K562 (cell line): ENCODE data around the gene PPARD. TPM values are rescaled to one million over a fixed set of nuclear protein-coding genes. Genes with fewer than 3 reads are reported as not detected.
A peak's percentile ranks its signal among the peaks of the same experiment; 100 is the strongest.

ENCODE experiments used
- BRCA1 ChIP-seq, 2 experiments: fragments of 450-650 bp in 1 of 2; sonication (generic) in 1 of 2; formaldehyde crosslinking in 1 of 2; IDR thresholded peaks; 2 replicates each; pipeline versions ENCODE4 v1.5.0 to v1.6.1; 2017 to 2020; ENCODE audit warnings: mild to moderate bottlenecking in 1 of 2, missing genetic modification reagents in 1 of 2
- MAZ ChIP-seq, 2 experiments: fragments of 450-650 bp in 1 of 2; sonication (generic) in 1 of 2; formaldehyde crosslinking; IDR thresholded peaks in 1 of 2; conservative IDR thresholded peaks in 1 of 2; 2 replicates each; pipeline versions ENCODE4 v1.4.0 to v1.5.0; 2020; ENCODE audit warnings: mild to moderate bottlenecking in 1 of 2, missing genetic modification reagents in 1 of 2
- REST ChIP-seq, 2 experiments: fragments of 450-650 bp; formaldehyde crosslinking in 1 of 2; IDR thresholded peaks; 2 replicates each; pipeline versions ENCODE4 v1.4.0 to v1.6.1; 2014 to 2020; ENCODE audit warnings: mild to moderate bottlenecking in 2 of 2, borderline replicate concordance in 1 of 2, low read depth in 1 of 2
- SIN3B ChIP-seq: fragments of 450-650 bp; IDR thresholded peaks from 2 replicates; pipeline ENCODE4 v1.6.1; 2017; ENCODE audit warnings: low read depth, mild to moderate bottlenecking, moderate library complexity
- TFAP4 ChIP-seq: sonication (generic); formaldehyde crosslinking; IDR thresholded peaks from 2 replicates; pipeline ENCODE4 v1.8.0; 2022; ENCODE audit warnings: missing genetic modification reagents, mild to moderate bottlenecking, moderate library complexity, borderline replicate concordance
- ZNF318 ChIP-seq, 2 experiments: fragments of 450-650 bp; IDR thresholded peaks; 2 replicates each; pipeline ENCODE4 v1.6.1; 2016; ENCODE audit warnings: mild to moderate bottlenecking in 2 of 2, borderline replicate concordance in 1 of 2, low read depth in 1 of 2, moderate library complexity in 1 of 2
- polyA plus RNA-seq, 8 experiments: library from polyadenylated mRNA; depleted of rRNA in 4 of 8; stranded (reverse) in 5 of 8; unstranded in 3 of 8; fragments of >200 nt; fragmentation: Nextera tagmentation in 2 of 8; fragmentation: Illumina TruSeq in 1 of 8; extraction: Ambion mirVana in 2 of 8; extraction: Trizol in 1 of 8; gene quantifications; 2 replicates each; pipeline versions ENCODE4 v1.2.1 to v1.2.3, GENCODE V29; 2011 to 2014; ENCODE audit warnings: inconsistent platforms in 1 of 8, missing spikeins in 1 of 8
- total RNA-seq, 7 experiments: library from RNA; depleted of rRNA in 6 of 7; stranded (reverse); fragments of >200 nt in 6 of 7; fragmentation: Illumina TruSeq in 2 of 7; extraction: Trizol in 2 of 7; gene quantifications; 2 replicates each; pipeline versions ENCODE4 v1.2.1 to v1.2.3, GENCODE V29; 2011 to 2021; ENCODE audit warnings: low replicate concordance in 1 of 7

Gene PPARD
- total and polyA plus RNA-seq, 9 of the 15 experiments (the other 6 are each of a cell fraction or from before 2014, with no cell fraction given): 0.14 to 13.2 (median 3.8) TPM

- TF ChIP-seq ZNF318 (IDR thresholded peaks at IDR 0.05; ENCODE audit: borderline replicate concordance in 1 of 2, low read depth in 1 of 2): peak in 1 of 2 experiments; percentile 66; a peak in 1 of 4 replicates
- no peak for TF ChIP-seq BRCA1 (IDR thresholded peaks at IDR 0.05)
- TF ChIP-seq BRCA1 (CRISPR knock-in tag; IDR thresholded peaks at IDR 0.05): no peak; the same call in 1 of the 2 replicates
- peak; percentile 79; the same call in 1 of the 2 replicates for TF ChIP-seq REST (IDR thresholded peaks at IDR 0.05; ENCODE audit: borderline replicate concordance)
- TF ChIP-seq REST (CRISPR knock-in tag; IDR thresholded peaks at IDR 0.05; ENCODE audit: low read depth): peak; percentile 31; the same call in 1 of the 2 replicates
- peak; percentile 80 to 94 for TF ChIP-seq MAZ (CRISPR knock-in tag; conservative IDR thresholded peaks at IDR 0.05 in 1 of 2, IDR thresholded peaks at IDR 0.05 in 1 of 2)
- TF ChIP-seq TFAP4 (CRISPR knock-in tag): peak; percentile 68; the same call in 1 of the 2 replicates
- TF ChIP-seq SIN3B: no peak
These were observed 126.0 kb downstream of the PPARD start, which contains the start of gene RPL10A (continued) for GRCh38 chr6:35468181-35468979.
